Keratinocyte (primary cell): ENCODE measurements around the gene CT55. TPM values are rescaled to one million over a fixed set of nuclear protein-coding genes. Genes with fewer than 3 reads are reported as not detected.
"Not testable (repeated sequence)": the region's sequence is repeated elsewhere in the genome, so short reads cannot be mapped to it uniquely, and the experiment has no call there.

ENCODE experiments used
- DNase-seq: peaks from one replicate; pipeline ENCODE4 v3.0.0-alpha.2; 2011; ENCODE audit warnings: low read depth, missing footprints, low spot score
- FAIRE-seq: peaks from 2 replicates; lab custom pipeline; 2011; peaks lifted over from hg19 to GRCh38; lab: Jason Lieb, UNC
- H2AFZ ChIP-seq: 2 replicates; pipeline ENCODE4 v1.6.0; 2012; ENCODE audit warnings: low read length, control low read depth, inconsistent platforms; ENCODE audit not compliant: control insufficient read depth
- H3K27ac ChIP-seq: 2 replicates; pipeline ENCODE4 v1.5.1; 2011; ENCODE audit warnings: low read length; ENCODE audit not compliant: control insufficient read depth, insufficient read depth
- H3K27me3 ChIP-seq: 3 replicates; pipeline ENCODE4 v1.6.0; 2011; ENCODE audit warnings: low read length; ENCODE audit not compliant: control insufficient read depth, insufficient read depth; ENCODE audit errors: extremely low read depth
- H3K36me3 ChIP-seq, 2 experiments: 2 replicates in 1 of 2; 3 replicates in 1 of 2; pipeline ENCODE4 v1.5.1; 2011; ENCODE audit warnings: low read length in 2 of 2, mild to moderate bottlenecking in 1 of 2; ENCODE audit not compliant: control insufficient read depth in 2 of 2, insufficient read depth in 2 of 2; ENCODE audit errors: extremely low read depth in 1 of 2
- H3K4me1 ChIP-seq: 3 replicates; pipeline ENCODE4 v1.5.1; 2011; ENCODE audit warnings: low read length; ENCODE audit not compliant: control insufficient read depth, insufficient read depth; ENCODE audit errors: extremely low read depth
- H3K4me2 ChIP-seq: 3 replicates; pipeline ENCODE4 v1.6.0; 2011; ENCODE audit warnings: low read depth, low read length; ENCODE audit not compliant: control insufficient read depth, insufficient read depth; ENCODE audit errors: extremely low read depth
- H3K4me3 ChIP-seq, 3 experiments: fragments of 200-600 bp in 1 of 3; sonication (generic) in 1 of 3; 2 replicates in 2 of 3; 3 replicates in 1 of 3; pipeline ENCODE4 v1.5.1; 2011 to 2016; ENCODE audit warnings: low read length in 3 of 3, mild to moderate bottlenecking in 3 of 3, control low read depth in 2 of 3, inconsistent platforms in 1 of 3, low read depth in 1 of 3, mixed read lengths in 1 of 3, mixed run types in 1 of 3, moderate library complexity in 1 of 3; ENCODE audit not compliant: control insufficient read depth in 2 of 3, insufficient read depth in 2 of 3; ENCODE audit errors: extremely low read depth in 1 of 3
- H3K79me2 ChIP-seq: 2 replicates; pipeline ENCODE4 v1.6.0; 2012; ENCODE audit warnings: low read length; ENCODE audit not compliant: control insufficient read depth, insufficient read depth
- H3K9ac ChIP-seq: 3 replicates; pipeline ENCODE4 v1.6.0; 2011; ENCODE audit warnings: low read length; ENCODE audit not compliant: control insufficient read depth, insufficient read depth; ENCODE audit errors: extremely low read depth
- H3K9me1 ChIP-seq: 3 replicates; pipeline ENCODE4 v1.6.0; 2011; ENCODE audit warnings: low read length; ENCODE audit not compliant: control insufficient read depth, insufficient read depth; ENCODE audit errors: extremely low read depth
- H3K9me3 ChIP-seq: 2 replicates; pipeline ENCODE4 v1.5.1; 2012; ENCODE audit warnings: low read depth, low read length; ENCODE audit not compliant: control insufficient read depth
- H4K20me1 ChIP-seq: 3 replicates; pipeline ENCODE4 v1.6.0; 2011; ENCODE audit warnings: low read length; ENCODE audit not compliant: control insufficient read depth, insufficient read depth; ENCODE audit errors: extremely low read depth
- CTCF ChIP-seq, 3 experiments: IDR thresholded peaks in 1 of 3; conservative IDR thresholded peaks in 1 of 3; optimal IDR thresholded peaks in 1 of 3; 2 replicates in 2 of 3; 3 replicates in 1 of 3; pipeline versions ENCODE3 to v1.5.1; 2011; ENCODE audit warnings: low read length in 3 of 3, mild to moderate bottlenecking in 3 of 3, moderate library complexity in 2 of 3, control low read depth in 1 of 3, inconsistent platforms in 1 of 3; ENCODE audit not compliant: insufficient read depth in 2 of 3; ENCODE audit errors: extremely low read depth in 1 of 3
- EZH2 ChIP-seq: IDR thresholded peaks from one replicate; pipeline ENCODE4 v1.6.1; 2012; ENCODE audit warnings: inconsistent platforms, mild to moderate bottlenecking, low read length, moderate library complexity
- dilution Hi-C: fragments of 300-500 bp; cut with MboI; formaldehyde crosslinking; loops from one replicate; pipeline ENCODE4 v1.7.0; 2020; ENCODE audit warnings: low sequenced_read_pairs; ENCODE audit not compliant: extremely low pct_ligation_motif_present
- polyA plus RNA-seq, 5 experiments: library from polyadenylated mRNA; depleted of rRNA in 3 of 5; stranded (reverse) in 3 of 5; stranded (forward) in 1 of 5; unstranded in 1 of 5; fragments of >200 nt; gene quantifications; 1 replicate in 1 of 5; 2 replicates in 3 of 5; 3 replicates in 1 of 5; pipeline versions ENCODE4 v1.2.1 to v1.2.3, GENCODE V29; 2011 to 2012; ENCODE audit warnings: missing spikeins in 2 of 5, low read depth in 1 of 5, low replicate concordance in 1 of 5

CT55 gene
- polyA plus RNA-seq, 1 donor (not counting 4 experiments of a cell fraction or from before 2014, with no cell fraction given): not detected

GRCh38 chrX:135178636-135179035 lies 7.4 kb upstream of the CT55 start:
- dilution Hi-C loops: no loop called here
- no peak for TF ChIP-seq EZH2
- no peak for TF ChIP-seq CTCF (optimal IDR thresholded peaks at IDR 0.05 in 1 of 3, IDR thresholded peaks at IDR 0.05 in 1 of 3, conservative IDR thresholded peaks at IDR 0.05 in 1 of 3; ENCODE audit: extremely low read depth in 1 of 3, insufficient read depth in 2 of 3, low read length in 3 of 3)
- DNase-seq (no peak), FAIRE-seq (no peak)
- H3K27ac ChIP-seq: no peak overlapping the region
- no peaks in the 10 kb centered on the region for H3K27me3 ChIP-seq
- H3K79me2 ChIP-seq: no peaks in the 10 kb centered on the region
- H3K9me1 ChIP-seq: no peaks in the 10 kb centered on the region
- no peak overlapping the region for H3K9ac ChIP-seq
- no peaks in the 10 kb centered on the region for H3K4me1 ChIP-seq
- no peaks in the 10 kb centered on the region for H3K9me3 ChIP-seq
- no peak overlapping the region for H3K4me2 ChIP-seq
- no peak overlapping the region for H3K4me3 ChIP-seq
- H2AFZ ChIP-seq: no peak overlapping the region
- no peaks in the 10 kb centered on the region for H4K20me1 ChIP-seq
- H3K36me3 ChIP-seq: no peaks in the 10 kb centered on the region

- no peak for FAIRE-seq
- Histone ChIP-seq H3K9ac (no peak overlapping the region), H3K27ac (no peak overlapping the region), H3K4me1 (no peaks in the 10 kb centered on the region), H3K27me3 (no peaks in the 10 kb centered on the region), H3K36me3 (no peaks in the 10 kb centered on the region), H3K9me3 (peaks cover 2% of the 10 kb centered on the region), H3K4me3 (no peak overlapping the region), H3K4me2 (no peak overlapping the region), H4K20me1 (no peaks in the 10 kb centered on the region), H3K9me1 (no peaks in the 10 kb centered on the region), H3K79me2 (no peaks in the 10 kb centered on the region), H2AFZ (no peak overlapping the region)
- DNase-seq: no peak
- dilution Hi-C loops: no loop called here
- no peak for TF ChIP-seq EZH2
- TF ChIP-seq CTCF (optimal IDR thresholded peaks at IDR 0.05 in 1 of 3, IDR thresholded peaks at IDR 0.05 in 1 of 3, conservative IDR thresholded peaks at IDR 0.05 in 1 of 3; ENCODE audit: extremely low read depth in 1 of 3, insufficient read depth in 2 of 3, low read length in 3 of 3): no peak
These were observed 730 bp downstream of the CT55 start for GRCh38 chrX:135170468-135170867.

GRCh38 chrX:135169534-135169933 lies 1.7 kb downstream of the CT55 start:
- dilution Hi-C loops, H3K4me1 ChIP-seq, H3K79me2 ChIP-seq, H3K9me3 ChIP-seq, DNase-seq, H3K4me2 ChIP-seq, H3K27ac ChIP-seq, H3K27me3 ChIP-seq, H3K9me1 ChIP-seq, H3K4me3 ChIP-seq, H2AFZ ChIP-seq, FAIRE-seq, H3K9ac ChIP-seq, H4K20me1 ChIP-seq, H3K36me3 ChIP-seq: not testable (repeated sequence)
